Stimulated activated naive B cell treated with anti-CD40 and anti-IgM and Interleukin-4, amounts not matched to agents 10 μg/mL and 1 μg/mL and 100 μg/mL, for 72 hours (primary cell): ENCODE results near the gene DYNLT2.
"Not testable (repeated sequence)": the region's sequence is repeated elsewhere in the genome, so short reads cannot be mapped to it uniquely, and the experiment has no call there.

Source experiments
- ATAC-seq, 2 donors: fragments of 150-1000 bp; cut with Tn5 transposase; replicated peaks; 2 replicates each; pipeline ENCODE4 v1.10.0; 2021; ENCODE audit warnings: moderate library complexity in 1 of 2
- DNase-seq: peaks from one replicate; pipeline ENCODE4 v3.0.0; 2021
- H3K27ac Mint-ChIP-seq: one replicate; pipeline ENCODE4 v1.8.0; 2022; ENCODE audit warnings: mild to moderate bottlenecking, mixed read lengths
- H3K27me3 Mint-ChIP-seq, 2 donors: one replicate each; pipeline ENCODE4 v1.8.0; 2022; ENCODE audit warnings: mixed read lengths in 2 of 2
- H3K36me3 Mint-ChIP-seq, 2 donors: one replicate each; pipeline ENCODE4 v1.8.0; 2022; ENCODE audit warnings: mixed read lengths in 2 of 2, mild to moderate bottlenecking in 1 of 2
- H3K4me1 Mint-ChIP-seq, 2 donors: one replicate each; pipeline ENCODE4 v1.8.0; 2022; ENCODE audit warnings: mixed read lengths in 2 of 2, mild to moderate bottlenecking in 1 of 2
- H3K4me3 Mint-ChIP-seq, 2 donors: one replicate each; pipeline ENCODE4 v1.8.0; 2022; ENCODE audit warnings: mild to moderate bottlenecking in 2 of 2, mixed read lengths in 2 of 2, moderate library complexity in 1 of 2
- H3K9me3 Mint-ChIP-seq, 2 donors: one replicate each; pipeline ENCODE4 v1.8.0; 2022; ENCODE audit warnings: mixed read lengths in 2 of 2, mild to moderate bottlenecking in 1 of 2

DYNLT2 gene

DNA sequence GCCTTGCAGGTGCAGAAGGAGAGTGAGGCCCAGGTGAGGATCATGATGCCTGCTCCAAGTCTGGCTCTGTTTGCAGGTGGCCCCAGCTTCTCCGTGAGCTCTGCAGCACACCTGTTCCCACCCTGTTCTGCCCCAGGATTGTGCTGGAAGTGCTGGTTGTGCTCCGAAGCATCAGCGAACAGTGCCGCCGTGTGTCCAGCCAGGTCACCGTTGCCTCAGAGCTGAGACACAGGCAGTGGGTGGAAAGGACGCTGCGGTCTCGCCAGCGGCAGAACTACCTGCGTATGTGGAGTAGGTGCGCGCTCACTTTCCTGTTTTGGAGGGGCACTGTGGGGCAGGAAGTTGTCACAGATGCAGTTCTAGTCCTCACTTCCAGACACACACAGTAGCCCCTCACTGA is 25.0 kb upstream of the DYNLT2 start:
- no peak overlapping the region for H3K27ac Mint-ChIP-seq
- no peak overlapping the region for H3K4me3 Mint-ChIP-seq
- H3K27me3 Mint-ChIP-seq, result no peaks in the 10 kb centered on the region
- peaks cover 27 to 47% of the 10 kb centered on the region in 2 donors for H3K36me3 Mint-ChIP-seq
- DNase-seq, result no peak
- ATAC-seq, result no peak
- no peaks in the 10 kb centered on the region for H3K9me3 Mint-ChIP-seq
- no peaks in the 10 kb centered on the region for H3K4me1 Mint-ChIP-seq

DNA sequence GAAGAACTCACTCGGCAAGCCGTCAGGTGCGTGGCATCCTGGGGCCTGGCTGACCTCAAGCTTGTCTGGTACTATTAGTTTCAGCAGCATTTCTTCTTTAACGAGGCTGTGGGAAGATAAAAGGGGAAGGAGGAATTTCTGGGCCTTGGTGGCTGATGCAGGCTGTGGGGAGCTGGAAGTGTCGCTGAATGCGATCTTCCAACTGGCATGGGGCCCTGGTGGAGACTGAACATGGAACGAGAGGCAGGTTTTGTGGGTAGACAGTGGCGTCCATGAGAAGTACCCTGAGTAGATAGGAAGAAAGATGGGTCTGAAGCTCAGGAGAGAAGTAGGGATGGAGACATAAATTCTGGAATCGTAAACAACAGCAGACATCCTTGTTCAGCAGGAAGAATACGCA is 23.9 kb upstream of the DYNLT2 start:
- no peak overlapping the region for H3K27ac Mint-ChIP-seq
- ATAC-seq, result no peak
- H3K9me3 Mint-ChIP-seq, result no peaks in the 10 kb centered on the region
- H3K4me3 Mint-ChIP-seq, result no peak overlapping the region
- H3K27me3 Mint-ChIP-seq, result no peaks in the 10 kb centered on the region
- peaks cover 21 to 38% of the 10 kb centered on the region in 2 donors for H3K36me3 Mint-ChIP-seq
- DNase-seq, result no peak
- H3K4me1 Mint-ChIP-seq, result no peaks in the 10 kb centered on the region

DNA sequence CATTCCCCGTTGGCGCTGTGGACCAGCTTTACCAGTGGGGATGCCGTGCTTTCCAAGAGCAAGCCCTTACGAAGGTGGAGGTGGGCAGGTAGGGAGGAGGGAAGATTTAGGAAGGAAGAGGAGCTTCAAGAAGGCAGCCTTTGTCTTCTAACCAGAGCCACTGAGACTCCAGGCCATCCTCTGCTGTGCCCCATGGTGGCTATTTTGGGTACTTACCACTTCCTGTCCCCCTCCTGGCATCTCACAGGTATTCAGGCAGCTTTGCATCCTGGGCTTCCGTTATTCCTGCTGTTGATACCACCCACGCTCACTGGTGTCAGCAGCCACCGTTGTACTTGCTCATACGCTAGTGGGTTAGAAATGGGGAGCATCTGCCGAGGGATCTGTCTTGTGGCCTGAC is 23.0 kb upstream of the DYNLT2 start:
- Mint-ChIP-seq H3K36me3 (peaks cover 21 to 38% of the 10 kb centered on the region in 2 donors), H3K9me3 (no peaks in the 10 kb centered on the region), H3K27me3 (no peaks in the 10 kb centered on the region), H3K4me3 (no peak overlapping the region), H3K27ac (no peak overlapping the region), H3K4me1 (no peaks in the 10 kb centered on the region)
- DNase-seq, result no peak
- ATAC-seq, result no peak

DNA sequence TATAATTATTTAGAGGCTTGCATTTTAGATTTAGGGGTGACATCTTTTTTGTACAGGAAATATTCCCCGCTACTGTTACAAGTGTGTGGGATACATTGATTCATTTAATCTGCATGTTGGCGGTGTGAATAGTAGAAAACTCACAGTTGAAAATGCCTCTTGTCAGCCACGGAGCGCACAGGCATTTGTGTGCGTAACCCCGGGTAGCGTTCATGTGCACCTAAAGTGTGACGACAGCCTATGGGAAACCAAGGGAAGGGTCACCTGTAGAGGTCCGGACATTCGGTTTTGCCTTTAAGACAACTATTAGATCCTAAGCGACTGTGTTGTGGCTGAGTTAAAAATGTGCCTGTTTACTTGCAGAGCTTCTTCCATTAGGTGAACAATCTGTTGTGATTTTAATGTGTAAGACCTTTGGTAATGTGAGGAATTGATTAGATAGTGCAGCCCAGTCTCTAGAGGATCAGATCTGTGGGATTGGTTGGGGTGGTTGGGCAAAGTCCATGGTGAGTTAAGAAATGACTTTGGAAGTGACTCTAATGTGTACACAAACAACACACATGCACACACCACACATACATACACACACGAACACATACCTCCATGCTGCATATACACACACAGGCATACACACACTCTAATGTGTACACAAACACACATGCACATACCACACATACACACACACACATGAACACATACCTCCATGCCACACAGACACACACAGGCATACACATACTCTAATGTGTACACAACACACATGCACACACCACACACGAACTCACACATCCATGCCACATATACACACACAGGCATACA is 15.8 kb upstream of the DYNLT2 start:
- Mint-ChIP-seq H3K9me3 (no peaks in the 10 kb centered on the region), H3K27ac (no peak overlapping the region), H3K27me3 (no peaks in the 10 kb centered on the region), H3K36me3 (peaks cover 32 to 53% of the 10 kb centered on the region in 2 donors), H3K4me1 (peaks cover 0 to 3% of the 10 kb centered on the region in 2 donors), H3K4me3 (no peak overlapping the region)
- ATAC-seq (no peak), DNase-seq (no peak)

DNA sequence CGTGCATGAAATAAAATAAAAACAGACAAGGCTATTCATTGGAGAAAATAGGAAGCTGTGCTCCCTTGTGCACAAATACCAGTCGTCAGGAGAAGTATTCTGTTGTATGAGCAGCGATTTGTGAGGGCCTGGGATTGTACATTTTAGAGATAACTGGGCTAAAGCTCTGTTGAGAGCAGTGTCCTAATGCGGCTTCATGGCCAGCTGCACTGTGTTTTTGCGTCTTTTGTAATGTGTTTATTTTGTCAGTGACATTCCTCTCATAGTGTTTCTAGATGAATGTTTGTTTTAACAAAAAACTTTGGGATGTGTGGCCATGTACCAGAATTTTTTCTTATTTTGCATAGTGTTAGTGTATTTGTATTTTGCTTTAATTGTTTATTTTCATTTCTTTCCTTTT is 14.9 kb upstream of the DYNLT2 start:
- Mint-ChIP-seq H3K27me3 (no peaks in the 10 kb centered on the region), H3K36me3 (peaks cover 30 to 45% of the 10 kb centered on the region in 2 donors), H3K9me3 (no peaks in the 10 kb centered on the region), H3K4me1 (peaks cover 0 to 3% of the 10 kb centered on the region in 2 donors), H3K27ac (no peak overlapping the region), H3K4me3 (no peak overlapping the region)
- DNase-seq, result no peak
- no peak for ATAC-seq

DNA sequence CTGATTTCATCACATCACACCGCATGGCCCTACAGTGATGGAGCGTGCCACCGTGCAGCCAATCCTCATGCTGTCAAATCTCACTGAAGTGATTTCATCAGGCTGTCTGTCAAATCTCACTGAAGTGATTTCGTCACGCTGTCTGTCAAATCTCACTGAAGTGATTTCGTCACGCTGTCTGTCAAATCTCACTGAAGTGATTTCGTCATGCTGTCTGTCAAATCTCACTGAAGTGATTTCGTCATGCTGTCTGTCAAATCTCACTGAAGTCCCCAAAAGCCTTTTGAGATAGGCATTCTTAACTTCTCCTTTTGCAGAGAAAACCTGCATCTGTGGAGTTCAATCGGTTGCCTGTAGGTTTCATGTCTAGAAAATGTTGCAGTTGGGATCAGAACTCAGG is 14.4 kb upstream of the DYNLT2 start:
- not testable (repeated sequence) for H3K4me3 Mint-ChIP-seq, DNase-seq, H3K27me3 Mint-ChIP-seq, H3K4me1 Mint-ChIP-seq, ATAC-seq, H3K27ac Mint-ChIP-seq, H3K9me3 Mint-ChIP-seq
- peaks cover 31 to 50% of the 10 kb centered on the region in 2 donors for H3K36me3 Mint-ChIP-seq

DNA sequence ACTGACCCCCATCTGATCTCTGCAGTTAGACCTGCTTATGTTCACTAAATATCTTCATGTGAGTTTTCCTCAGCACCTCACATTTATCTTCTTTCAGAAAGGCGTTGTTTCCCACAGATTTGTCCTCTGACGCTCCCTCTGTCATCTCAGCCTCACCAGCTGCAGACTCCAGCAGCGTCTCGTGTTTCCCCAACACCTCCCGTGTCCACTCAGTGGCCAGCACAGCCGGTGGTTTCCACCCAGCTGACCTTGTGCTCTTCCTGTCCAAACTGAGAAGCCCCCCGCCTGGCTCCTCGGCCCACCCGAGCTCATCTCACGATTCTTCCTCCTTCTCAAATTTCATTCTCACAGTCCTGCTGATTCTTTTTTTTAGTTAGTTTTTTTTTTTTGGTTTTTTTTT is 12.5 kb upstream of the DYNLT2 start:
- Mint-ChIP-seq H3K9me3 (no peaks in the 10 kb centered on the region), H3K27ac (no peak overlapping the region), H3K36me3 (peaks cover 45 to 65% of the 10 kb centered on the region in 2 donors), H3K4me3 (no peak overlapping the region), H3K27me3 (no peaks in the 10 kb centered on the region), H3K4me1 (peaks cover 0 to 3% of the 10 kb centered on the region in 2 donors)
- ATAC-seq (no peak), DNase-seq (no peak)

DNA sequence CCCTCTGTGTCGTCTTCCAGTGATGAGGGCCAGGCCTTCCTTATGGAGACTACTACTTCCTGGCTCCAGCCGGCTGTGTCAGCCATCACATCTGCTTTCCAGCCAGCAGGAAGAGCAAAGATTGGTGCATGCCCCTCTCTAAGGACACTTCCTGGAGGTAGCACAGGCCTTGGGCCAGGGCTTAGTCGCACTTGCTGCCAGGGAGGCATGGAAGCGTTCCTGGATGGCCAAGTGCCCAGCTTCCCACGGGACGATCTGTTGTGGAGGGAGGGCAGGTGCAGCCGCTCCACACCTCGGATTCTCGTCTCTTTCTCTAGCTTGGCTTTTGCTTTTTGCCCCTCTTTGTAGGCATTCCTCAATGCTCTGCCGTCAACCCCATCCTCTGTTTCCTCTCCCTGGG is 11.9 kb upstream of the DYNLT2 start:
- no peaks in the 10 kb centered on the region for H3K9me3 Mint-ChIP-seq
- no peak for ATAC-seq
- H3K4me3 Mint-ChIP-seq, result no peak overlapping the region
- H3K4me1 Mint-ChIP-seq, result peaks cover 0 to 3% of the 10 kb centered on the region in 2 donors
- H3K36me3 Mint-ChIP-seq, result peaks cover 47 to 68% of the 10 kb centered on the region in 2 donors
- DNase-seq, result no peak
- H3K27me3 Mint-ChIP-seq, result no peaks in the 10 kb centered on the region
- H3K27ac Mint-ChIP-seq, result no peak overlapping the region

DNA sequence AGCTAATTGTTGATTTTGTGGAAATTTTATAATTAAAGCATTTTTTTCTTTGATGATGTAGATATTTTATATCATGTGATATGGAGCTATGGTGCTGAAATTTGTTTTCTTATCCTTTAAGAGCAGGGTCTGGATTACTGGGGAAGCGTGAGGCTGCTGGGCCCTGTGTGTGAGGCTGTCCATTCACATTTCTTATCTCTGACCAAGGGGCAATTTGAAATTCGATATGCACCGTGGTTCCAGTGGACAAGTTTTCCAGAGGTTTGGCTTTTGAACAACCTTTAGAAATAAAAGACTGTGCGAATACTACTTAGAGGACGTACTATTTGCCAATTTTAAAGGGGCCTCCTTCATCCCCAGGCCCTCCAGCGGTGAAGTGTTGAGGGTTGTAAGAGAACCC is 3.8 kb upstream of the DYNLT2 start:
- Mint-ChIP-seq H3K36me3 (peaks cover 28 to 44% of the 10 kb centered on the region in 2 donors), H3K4me3 (no peak overlapping the region), H3K27me3 (no peaks in the 10 kb centered on the region), H3K4me1 (peaks cover 12 to 26% of the 10 kb centered on the region in 2 donors), H3K27ac (no peak overlapping the region), H3K9me3 (no peaks in the 10 kb centered on the region)
- no peak for ATAC-seq
- no peak for DNase-seq

DNA sequence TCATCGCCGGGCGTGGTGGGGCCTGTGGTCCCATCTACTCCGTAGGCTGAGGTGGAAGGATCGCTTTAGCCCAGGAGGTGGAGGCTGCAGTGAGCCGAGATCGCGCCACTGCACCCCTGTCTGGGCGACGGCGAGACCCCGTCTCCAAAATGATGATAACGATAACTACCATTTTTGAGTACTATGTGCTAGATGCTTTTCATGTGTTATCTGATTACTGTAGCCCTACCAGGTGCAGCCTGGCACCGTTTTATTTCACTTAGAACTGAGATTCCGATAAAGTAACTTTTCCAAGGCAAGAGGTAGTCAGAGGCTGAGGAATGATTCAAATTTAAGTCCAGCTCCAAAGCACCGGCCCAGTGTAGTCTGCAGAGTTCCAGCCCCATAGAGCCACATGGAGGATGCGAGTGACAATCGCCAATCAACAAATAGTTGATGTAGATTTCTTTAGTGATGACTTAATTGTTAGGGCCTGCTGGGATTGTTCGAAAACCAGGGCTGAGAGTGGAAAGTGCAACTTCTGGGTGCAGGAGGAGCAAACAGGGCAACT is 777 bp upstream of the DYNLT2 start:
- peaks cover 0 to 2% of the 10 kb centered on the region in 2 donors for H3K9me3 Mint-ChIP-seq
- peak overlapping the region; percentile 95 to 100 for H3K4me3 Mint-ChIP-seq
- H3K27me3 Mint-ChIP-seq, result no peaks in the 10 kb centered on the region
- ATAC-seq (no peak), DNase-seq (no peak)
- peaks cover 15 to 35% of the 10 kb centered on the region in 2 donors for H3K4me1 Mint-ChIP-seq
- H3K27ac Mint-ChIP-seq, result peak overlapping the region; percentile 93
- H3K36me3 Mint-ChIP-seq, result peaks cover 13 to 33% of the 10 kb centered on the region in 2 donors

DNA sequence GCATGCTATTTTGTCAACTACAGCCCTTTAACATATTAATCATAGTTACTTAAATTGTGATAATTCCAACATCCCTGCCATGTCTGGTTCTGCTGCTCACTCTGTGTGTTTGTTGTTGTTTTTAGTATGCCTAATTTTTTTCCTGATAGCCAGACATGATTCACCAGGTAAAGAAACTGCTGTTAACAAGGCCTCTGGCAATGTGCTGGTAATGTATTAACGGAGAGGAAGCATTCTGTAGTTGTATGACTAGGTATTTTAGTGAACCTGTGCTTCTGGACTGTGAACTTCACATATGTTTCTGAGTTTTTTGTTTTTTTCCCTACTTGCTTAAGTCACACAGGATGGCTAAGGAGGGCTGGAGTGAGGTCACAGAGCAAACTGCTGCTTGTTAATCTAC is 4.8 kb downstream of the DYNLT2 start:
- no peak for ATAC-seq
- Mint-ChIP-seq H3K9me3 (peaks cover 0 to 5% of the 10 kb centered on the region in 2 donors), H3K27me3 (no peaks in the 10 kb centered on the region), H3K4me1 (peaks cover 5 to 20% of the 10 kb centered on the region in 2 donors), H3K27ac (no peak overlapping the region), H3K36me3 (peaks cover 7 to 23% of the 10 kb centered on the region in 2 donors), H3K4me3 (no peak overlapping the region)
- DNase-seq, result no peak

DNA sequence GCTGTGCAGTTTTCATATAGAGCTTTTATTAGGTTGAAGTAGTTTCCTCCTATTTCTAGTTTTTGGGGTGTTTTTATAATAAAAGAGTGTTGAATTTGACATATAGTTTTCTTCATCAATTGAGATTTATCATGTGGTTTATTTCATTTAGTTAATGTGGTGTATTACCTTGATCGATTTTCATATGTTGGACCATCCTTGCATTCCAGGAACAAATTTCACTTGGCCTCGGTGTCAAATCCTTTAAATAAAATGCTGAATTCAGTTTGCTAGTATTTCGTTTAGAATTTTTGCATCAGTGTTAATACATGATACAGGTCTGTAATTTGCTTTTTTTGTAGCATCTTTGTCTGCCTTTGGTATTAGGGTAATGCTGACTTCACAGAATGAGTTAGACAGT is 6.0 kb downstream of the DYNLT2 start:
- H3K27me3 Mint-ChIP-seq, result no peaks in the 10 kb centered on the region
- no peak overlapping the region for H3K4me3 Mint-ChIP-seq
- no peak overlapping the region for H3K27ac Mint-ChIP-seq
- H3K9me3 Mint-ChIP-seq, result peaks cover 0 to 5% of the 10 kb centered on the region in 2 donors
- peaks cover 4 to 11% of the 10 kb centered on the region in 2 donors for H3K4me1 Mint-ChIP-seq
- DNase-seq (no peak), ATAC-seq (no peak)
- peaks cover 7 to 19% of the 10 kb centered on the region in 2 donors for H3K36me3 Mint-ChIP-seq

DNA sequence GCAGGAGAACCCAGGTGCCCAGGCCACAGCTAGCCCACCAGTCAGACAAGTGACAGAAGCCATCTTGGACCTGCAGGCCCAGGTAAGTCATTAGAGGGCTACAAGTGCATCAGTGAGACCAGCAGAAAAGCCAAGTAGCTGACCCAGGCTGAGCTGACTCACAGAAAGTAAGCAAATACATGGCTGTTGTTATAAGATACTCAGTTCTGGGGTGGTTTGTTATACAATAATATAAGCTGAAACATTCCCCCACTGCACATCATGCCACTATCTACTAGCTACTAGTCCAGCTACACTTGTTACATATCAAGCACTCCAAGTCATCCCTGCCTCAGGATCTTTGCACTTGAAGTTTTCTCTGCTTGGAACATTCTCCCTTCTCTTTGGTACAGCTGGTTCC is 10.0 kb downstream of the DYNLT2 start:
- Mint-ChIP-seq H3K27ac (no peak overlapping the region), H3K36me3 (no peaks in the 10 kb centered on the region), H3K4me1 (peaks cover 0 to 5% of the 10 kb centered on the region in 2 donors), H3K27me3 (peaks cover 5 to 14% of the 10 kb centered on the region in 2 donors), H3K9me3 (no peaks in the 10 kb centered on the region), H3K4me3 (no peak overlapping the region)
- ATAC-seq (no peak), DNase-seq (no peak)

DNA sequence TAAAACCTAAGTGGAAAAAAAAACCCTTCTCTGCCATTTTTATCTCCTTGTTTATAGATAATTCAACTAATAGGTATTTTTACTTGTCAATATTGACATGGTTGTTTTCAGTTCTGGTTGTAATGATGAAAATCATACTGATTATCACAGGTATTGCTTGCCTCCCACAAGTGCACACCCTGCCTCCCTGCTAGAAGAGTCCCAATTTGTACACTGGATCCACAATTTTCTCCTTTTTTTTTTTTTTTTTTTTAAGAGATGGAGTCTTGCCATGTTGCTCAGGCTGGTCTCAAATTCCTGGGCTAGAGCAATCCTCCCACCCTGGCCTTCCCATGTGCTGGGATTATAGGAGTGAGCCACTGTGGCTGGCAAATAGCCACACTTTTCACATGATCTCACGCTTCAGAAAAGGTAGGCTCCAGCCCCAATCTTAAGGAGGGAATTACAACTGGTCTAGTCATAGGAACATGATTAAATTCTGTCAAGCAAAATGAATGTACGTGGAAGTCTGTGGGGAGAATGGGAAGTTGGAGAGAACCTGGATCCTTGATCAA is 12.3 kb downstream of the DYNLT2 start:
- no peak for ATAC-seq

More for the DNA sequence above, 12.3 kb downstream of the DYNLT2 start:
- DNase-seq, result no peak
- H3K4me3 Mint-ChIP-seq, result no peak overlapping the region
- H3K36me3 Mint-ChIP-seq, result no peaks in the 10 kb centered on the region
- H3K27me3 Mint-ChIP-seq, result peaks cover 10 to 37% of the 10 kb centered on the region in 2 donors
- H3K4me1 Mint-ChIP-seq, result peaks cover 0 to 5% of the 10 kb centered on the region in 2 donors
- H3K9me3 Mint-ChIP-seq, result no peaks in the 10 kb centered on the region
- no peak overlapping the region for H3K27ac Mint-ChIP-seq
